Anterior cingulate cortex (tissue), 58 donors: Measurements from ENCODE around the gene NEK1.
"Not testable (repeated sequence)": the region's sequence is repeated elsewhere in the genome, so short reads cannot be mapped to it uniquely, and the experiment has no call there.

Experiments used
- DNase-seq, 58 donors: peaks; one replicate each; lab custom pipeline; 2025; lab: John Stamatoyannopoulos, UW

Gene NEK1

GRCh38 chr4:169630069-169630468 lies 17.7 kb upstream of the NEK1 start:
- no peak for DNase-seq

GRCh38 chr4:169628579-169628978 lies 16.2 kb upstream of the NEK1 start:
- DNase-seq: no peak

- no peak for DNase-seq
Measured at GRCh38 chr4:169627307-169627706, 14.9 kb upstream of the NEK1 start.

GRCh38 chr4:169626331-169627282 lies 14.2 kb upstream of the NEK1 start:
- no peak for DNase-seq

- no peak for DNase-seq
Measured at GRCh38 chr4:169625886-169626285, 13.5 kb upstream of the NEK1 start.

GRCh38 chr4:169624012-169624411 lies 11.6 kb upstream of the NEK1 start:
- DNase-seq: not testable (repeated sequence)

GRCh38 chr4:169622566-169622965 lies 10.2 kb upstream of the NEK1 start:
- no peak for DNase-seq

- DNase-seq: no peak
Measured at GRCh38 chr4:169621731-169622492, 9.5 kb upstream of the NEK1 start.

- DNase-seq: peak in 17 of 58 donors; percentile 1 to 65 (median 26)
Measured at GRCh38 chr4:169620880-169621248, 8.5 kb upstream of the NEK1 start.

GRCh38 chr4:169619958-169620879 lies 7.8 kb upstream of the NEK1 start, which contains the start of gene CLCN3:
CLCN3 (plus strand) TSS chr4:169620578; CDS start chr4:169635929, 15,351 bp downstream.
- peak; percentile 68 to 98 (median 96) for DNase-seq

- peak in 41 of 58 donors; percentile 2 to 51 (median 20) for DNase-seq
Measured at GRCh38 chr4:169619518-169619957, 7.2 kb upstream of the NEK1 start.

- DNase-seq: no peak
Measured at GRCh38 chr4:169618986-169619385, 6.6 kb upstream of the NEK1 start.

GRCh38 chr4:169618286-169618685 lies 5.9 kb upstream of the NEK1 start:
- DNase-seq: no peak

GRCh38 chr4:169617306-169617705 lies 4.9 kb upstream of the NEK1 start:
- no peak for DNase-seq

- no peak for DNase-seq
Measured at GRCh38 chr4:169616846-169617245, 4.5 kb upstream of the NEK1 start.

GRCh38 chr4:169615467-169616106 lies 3.2 kb upstream of the NEK1 start:
- no peak for DNase-seq

- peak in 56 of 58 donors; percentile 3 to 85 (median 56) for DNase-seq
Measured at GRCh38 chr4:169612871-169613859, 782 bp upstream of the NEK1 start.

GRCh38 chr4:169611157-169611556 lies 1.2 kb downstream of the NEK1 start:
- DNase-seq: no peak
